GM13977 (cell line): Measurements from ENCODE around the gene AGAP1.

Source experiments
- DNase-seq: peaks from one replicate; pipeline ENCODE4 v3.0.0; 2012; ENCODE audit warnings: low spot score
- in situ Hi-C: fragments of 300-500 bp; cut with MboI; formaldehyde crosslinking; loops from one replicate; pipeline ENCODE4 v1.12.0; 2022; ENCODE audit warnings: low sequenced_read_pairs, low pct_unique_long_range_greater_than_20kb, mixed read lengths, inconsistent platforms; ENCODE audit not compliant: unreplicated experiment
- TF ChIP-seq, protein P1 (sequence below): IDR thresholded peaks from 2 replicates; pipeline ENCODE4 v1.5.1; 2012; ENCODE audit warnings: mild to moderate bottlenecking, control low read depth; ENCODE audit not compliant: insufficient read depth; ENCODE audit errors: extremely low read depth, missing control alignments

AGAP1 gene

DNA sequence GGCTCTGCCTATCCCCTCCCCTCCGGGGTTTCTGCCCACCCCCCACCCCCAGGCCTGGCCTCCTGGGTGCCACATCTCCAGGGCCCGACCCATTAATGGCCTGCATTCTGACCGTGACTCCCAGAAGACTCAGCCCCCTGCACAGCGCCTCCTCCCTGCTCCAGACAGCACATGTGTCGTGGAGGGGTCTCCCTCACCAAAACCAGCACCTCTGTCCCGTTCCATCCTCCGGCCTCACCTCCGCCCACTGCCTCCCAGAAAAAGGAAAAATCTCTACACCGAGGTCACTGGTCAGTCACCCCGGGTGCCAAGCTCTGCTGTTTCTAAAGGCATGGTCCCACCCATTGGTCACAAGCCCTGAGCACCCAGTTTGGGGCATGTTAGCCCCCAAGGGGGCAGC, 609.1 kb downstream of the AGAP1 start:
- no peak for DNase-seq
- in situ Hi-C loops: no loop called here
- TF ChIP-seq, protein P1, sequence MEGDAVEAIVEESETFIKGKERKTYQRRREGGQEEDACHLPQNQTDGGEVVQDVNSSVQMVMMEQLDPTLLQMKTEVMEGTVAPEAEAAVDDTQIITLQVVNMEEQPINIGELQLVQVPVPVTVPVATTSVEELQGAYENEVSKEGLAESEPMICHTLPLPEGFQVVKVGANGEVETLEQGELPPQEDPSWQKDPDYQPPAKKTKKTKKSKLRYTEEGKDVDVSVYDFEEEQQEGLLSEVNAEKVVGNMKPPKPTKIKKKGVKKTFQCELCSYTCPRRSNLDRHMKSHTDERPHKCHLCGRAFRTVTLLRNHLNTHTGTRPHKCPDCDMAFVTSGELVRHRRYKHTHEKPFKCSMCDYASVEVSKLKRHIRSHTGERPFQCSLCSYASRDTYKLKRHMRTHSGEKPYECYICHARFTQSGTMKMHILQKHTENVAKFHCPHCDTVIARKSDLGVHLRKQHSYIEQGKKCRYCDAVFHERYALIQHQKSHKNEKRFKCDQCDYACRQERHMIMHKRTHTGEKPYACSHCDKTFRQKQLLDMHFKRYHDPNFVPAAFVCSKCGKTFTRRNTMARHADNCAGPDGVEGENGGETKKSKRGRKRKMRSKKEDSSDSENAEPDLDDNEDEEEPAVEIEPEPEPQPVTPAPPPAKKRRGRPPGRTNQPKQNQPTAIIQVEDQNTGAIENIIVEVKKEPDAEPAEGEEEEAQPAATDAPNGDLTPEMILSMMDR: no peak

DNA sequence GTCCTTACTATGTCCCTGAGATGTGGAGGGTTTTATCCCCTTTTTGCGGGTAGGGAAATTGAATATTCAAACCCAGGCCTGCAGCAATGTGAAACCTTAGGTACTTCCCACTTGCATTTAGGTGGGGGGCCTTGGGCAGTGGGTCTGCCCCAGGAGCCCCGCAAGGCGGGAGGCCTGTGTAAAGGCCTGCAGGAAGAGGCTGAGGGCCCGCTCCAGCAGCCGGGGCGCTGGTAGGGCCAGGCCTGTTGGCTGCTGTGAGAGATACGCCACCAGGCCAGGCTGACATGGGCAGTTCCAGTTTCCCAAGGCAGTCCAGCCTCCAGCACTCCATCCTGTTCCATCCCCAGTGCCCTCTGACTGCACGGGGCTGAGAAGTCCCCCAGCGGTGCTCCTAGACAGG, 610.1 kb downstream of the AGAP1 start:
- TF ChIP-seq, protein P1: no peak
- in situ Hi-C loops: no loop called here
- no peak for DNase-seq

DNA sequence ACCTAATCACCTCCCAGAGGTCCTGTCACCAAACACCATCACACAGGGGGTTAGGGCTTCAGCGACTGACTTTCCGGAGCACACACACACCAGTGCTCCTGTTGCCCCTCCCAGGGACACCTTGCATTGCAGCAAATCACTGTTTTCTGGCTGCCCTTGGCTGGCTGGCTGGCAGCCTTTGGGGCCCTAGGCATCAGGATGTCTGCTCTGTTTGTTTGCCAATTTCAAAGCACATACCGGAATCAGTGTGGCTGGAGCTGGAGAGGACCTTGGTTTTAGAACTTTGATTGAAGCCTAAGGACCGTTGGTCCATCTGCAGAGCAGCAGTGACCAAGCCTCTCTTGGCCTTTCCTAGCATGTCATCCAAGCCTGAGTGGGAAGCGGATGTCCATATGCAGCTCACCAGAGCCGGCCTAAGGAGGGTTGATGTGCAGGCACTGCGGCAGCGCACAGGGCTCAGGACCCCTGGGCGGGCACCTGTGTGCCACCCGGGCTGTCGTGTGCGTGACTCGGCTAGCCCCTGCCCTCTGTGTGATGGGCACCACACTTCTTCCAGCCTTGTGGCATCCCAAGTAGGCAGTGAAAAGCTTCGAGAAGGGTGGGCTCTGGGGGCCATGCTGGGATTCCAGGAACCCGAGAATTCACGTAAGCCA, 612.2 kb downstream of the AGAP1 start:
- TF ChIP-seq, protein P1: no peak
- DNase-seq: no peak
- in situ Hi-C loops: no loop called here

DNA sequence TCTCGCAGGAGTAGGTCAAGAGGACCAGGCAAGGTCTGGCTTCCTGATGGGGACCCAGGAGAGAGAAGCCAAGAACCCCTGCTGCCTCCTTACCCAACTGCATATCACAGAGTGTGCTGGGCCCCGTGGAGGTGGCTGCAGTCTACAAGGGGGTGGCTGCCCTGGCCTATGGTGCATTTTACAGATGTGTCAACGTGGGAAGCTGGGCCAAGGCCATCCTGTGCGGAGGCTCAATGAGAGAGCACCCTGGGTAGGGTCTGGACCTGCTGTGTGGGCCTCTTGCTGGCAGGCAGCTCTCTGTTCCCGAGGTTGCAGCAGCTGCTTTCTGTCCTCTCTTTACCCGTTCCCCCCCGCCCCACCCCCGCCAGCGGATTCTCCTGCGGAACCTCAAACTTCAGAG, 612.9 kb downstream of the AGAP1 start:
- in situ Hi-C loops: no loop called here
- TF ChIP-seq, protein P1: no peak
- no peak for DNase-seq

DNA sequence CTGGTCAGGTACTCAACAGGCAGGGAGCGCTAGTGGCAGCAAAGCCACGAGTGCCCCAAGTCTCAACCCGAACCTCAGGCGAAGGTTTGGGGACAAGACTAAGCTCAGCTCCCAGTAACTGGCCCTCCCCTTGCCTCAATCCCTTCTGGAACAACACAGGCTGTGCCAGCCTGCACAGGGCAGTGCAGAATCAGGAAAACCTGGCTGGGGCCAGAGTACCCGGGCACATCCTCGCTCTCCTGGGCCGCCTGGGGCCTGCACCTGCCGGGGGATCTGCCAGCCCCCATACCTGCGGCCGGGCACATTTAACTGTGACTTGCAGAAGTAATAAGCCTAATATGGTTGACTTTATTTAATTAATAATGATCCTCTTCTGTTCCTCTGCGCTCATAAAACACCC, 613.7 kb downstream of the AGAP1 start:
- DNase-seq: no peak
- TF ChIP-seq, protein P1: no peak
- in situ Hi-C loops: no loop called here

DNA sequence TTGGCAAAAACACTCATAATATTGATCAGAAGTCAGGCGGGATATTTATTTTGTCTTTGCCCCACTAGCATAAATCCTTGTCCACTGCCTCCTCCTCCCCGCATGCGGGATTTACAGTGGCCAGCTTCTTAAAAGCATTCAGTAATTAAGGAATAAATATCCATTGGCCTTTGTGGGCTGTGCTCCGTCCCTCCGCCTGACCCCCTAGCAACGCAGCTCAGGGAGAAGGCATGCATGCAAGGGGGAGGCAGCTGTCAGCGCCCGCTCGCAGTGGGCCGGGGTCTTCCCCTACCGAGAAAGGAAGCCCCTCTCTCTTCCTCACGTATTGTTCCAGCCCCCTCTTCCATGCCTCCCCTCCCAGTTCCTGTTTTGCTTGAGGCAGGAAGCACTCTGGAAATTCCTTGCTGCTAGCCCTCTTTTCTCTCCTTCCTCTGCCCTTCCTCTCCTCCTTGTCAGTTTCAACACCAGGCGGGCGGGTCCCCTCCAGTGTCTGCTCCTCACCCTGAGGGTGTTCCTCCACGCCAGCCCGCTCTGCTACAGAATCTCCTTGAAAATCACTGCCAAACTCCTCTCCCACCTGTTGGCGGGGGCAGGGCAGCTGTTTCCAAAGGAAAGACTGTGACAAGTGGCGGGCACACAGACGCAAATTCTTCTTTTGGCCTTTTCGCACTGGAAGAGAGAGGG, 614.2 kb downstream of the AGAP1 start:
- no peak for DNase-seq
- TF ChIP-seq, protein P1: no peak
- in situ Hi-C loops: no loop called here
